ENCODE results near the gene ROMO1. TPM values are rescaled to one million over a fixed set of nuclear protein-coding genes. Genes with fewer than 3 reads are reported as not detected.
A peak's percentile ranks its signal among the peaks of the same experiment; 100 is the strongest.

The ROMO1 gene
- total RNA-seq, 2 experiments from 2014 or later: 32.9 to 35.8 TPM

DNA sequence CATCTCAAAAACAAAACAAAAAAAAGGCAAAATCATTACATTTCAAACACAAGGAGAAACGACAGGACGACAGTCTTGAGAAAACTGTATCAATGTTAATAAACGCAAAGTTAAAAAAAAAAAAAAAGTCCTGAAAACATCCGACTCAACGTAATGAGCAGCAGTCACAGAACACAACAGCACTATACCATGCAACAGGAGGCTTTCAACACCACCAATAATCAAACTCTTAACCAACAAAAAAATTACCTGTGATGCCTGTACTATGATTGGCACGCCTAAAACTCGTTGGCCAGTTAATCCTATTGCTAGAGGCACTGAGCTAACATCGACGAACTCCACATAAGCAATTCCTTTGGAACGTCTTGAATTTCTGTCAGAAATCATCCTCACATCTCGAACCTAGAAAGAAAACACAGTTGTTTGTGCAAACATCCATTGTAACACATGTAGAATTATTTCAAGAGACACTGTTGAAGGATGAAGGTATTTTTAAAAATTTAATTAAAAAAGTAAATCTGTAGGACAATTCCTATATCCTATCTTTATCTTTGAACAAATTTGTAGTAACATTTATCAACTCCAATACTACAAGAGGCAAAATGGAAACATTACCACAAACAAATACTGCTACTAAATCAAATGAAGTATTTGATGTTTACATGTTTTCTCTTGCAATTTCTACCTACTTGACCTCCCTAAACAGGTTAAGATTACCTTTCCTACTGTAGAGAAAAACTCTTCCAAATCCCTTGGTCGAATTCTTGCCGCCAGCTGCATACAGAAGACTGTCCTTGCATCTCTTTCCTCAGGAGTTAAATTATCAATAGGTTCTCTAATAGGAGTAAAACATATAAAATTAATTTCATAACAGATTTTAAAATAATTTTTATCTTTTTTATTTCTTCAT is 25.4 kb downstream of the ROMO1 start:
- intact Hi-C loops (cut with DNase I, micrococcal nuclease): loop anchor here (5.0 to 10.0 kb wide), 4 partner anchors 50 to 1170 kb away; partner anchors contain the start of genes PHF20 (in 1 of the 2) and SPAG4 (in 1 of the 2)
- TF ChIP-seq, protein P1, sequence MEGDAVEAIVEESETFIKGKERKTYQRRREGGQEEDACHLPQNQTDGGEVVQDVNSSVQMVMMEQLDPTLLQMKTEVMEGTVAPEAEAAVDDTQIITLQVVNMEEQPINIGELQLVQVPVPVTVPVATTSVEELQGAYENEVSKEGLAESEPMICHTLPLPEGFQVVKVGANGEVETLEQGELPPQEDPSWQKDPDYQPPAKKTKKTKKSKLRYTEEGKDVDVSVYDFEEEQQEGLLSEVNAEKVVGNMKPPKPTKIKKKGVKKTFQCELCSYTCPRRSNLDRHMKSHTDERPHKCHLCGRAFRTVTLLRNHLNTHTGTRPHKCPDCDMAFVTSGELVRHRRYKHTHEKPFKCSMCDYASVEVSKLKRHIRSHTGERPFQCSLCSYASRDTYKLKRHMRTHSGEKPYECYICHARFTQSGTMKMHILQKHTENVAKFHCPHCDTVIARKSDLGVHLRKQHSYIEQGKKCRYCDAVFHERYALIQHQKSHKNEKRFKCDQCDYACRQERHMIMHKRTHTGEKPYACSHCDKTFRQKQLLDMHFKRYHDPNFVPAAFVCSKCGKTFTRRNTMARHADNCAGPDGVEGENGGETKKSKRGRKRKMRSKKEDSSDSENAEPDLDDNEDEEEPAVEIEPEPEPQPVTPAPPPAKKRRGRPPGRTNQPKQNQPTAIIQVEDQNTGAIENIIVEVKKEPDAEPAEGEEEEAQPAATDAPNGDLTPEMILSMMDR (IDR thresholded peaks at IDR 0.05): no peak

DNA sequence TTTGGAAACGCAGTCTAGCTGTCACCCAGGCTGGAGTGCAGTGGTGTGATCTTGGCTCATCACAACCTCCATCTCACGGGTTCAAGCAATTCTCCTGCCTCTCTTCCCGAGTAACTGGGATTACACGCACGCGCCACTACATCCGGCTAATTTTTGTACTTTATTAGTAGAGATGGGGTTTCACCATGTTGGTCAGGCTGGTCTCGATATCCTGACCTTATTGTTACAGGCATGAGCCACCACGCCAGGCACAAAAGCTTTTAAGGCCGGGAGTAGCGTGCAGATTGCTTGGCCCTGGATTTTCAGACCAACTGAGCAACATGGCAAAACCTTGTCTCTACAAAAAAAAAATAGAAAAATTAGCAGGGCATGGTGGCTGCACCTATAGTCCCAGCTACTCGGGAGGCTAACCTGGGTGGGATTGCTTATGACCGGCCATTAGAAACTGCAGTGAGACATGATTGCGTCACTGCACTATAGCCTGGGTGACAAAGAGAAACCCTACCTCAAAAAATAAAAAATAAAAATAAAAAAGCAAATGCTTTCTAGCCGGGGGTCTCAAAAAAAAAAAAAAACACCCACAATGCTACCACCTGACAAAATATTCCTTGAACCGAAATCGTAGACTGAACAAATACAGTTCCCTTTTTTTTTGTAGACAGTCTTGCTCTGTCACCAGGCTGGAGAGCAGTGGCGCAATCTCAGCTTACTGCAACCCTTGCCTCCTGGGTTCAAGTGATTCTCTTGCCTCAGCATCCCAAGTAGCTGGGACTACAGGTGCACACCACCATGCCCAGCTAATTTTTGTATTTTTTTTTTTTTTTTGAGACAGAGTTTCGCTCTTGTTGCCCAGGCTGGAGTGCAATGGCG is 27.9 kb downstream of the ROMO1 start:
- Mint-ChIP-seq H3K4me3 (no peak overlapping the region), H3K27ac (peak overlapping the region; percentile 20), H3K36me3 (ENCODE audit: low read depth) (peaks cover 96% of the 10 kb centered on the region), H3K9me3 (no peaks in the 10 kb centered on the region), H3K4me1 (ENCODE audit: low read depth) (peaks cover 46% of the 10 kb centered on the region), H3K27me3 (no peaks in the 10 kb centered on the region)
- H3K4me1 ChIP-seq (ENCODE audit: insufficient read depth, low read length): peaks cover 25% of the 10 kb centered on the region
- no peak for DNase-seq
- H3K4me3 ChIP-seq (ENCODE audit: low read length): no peak overlapping the region
- H3K36me3 ChIP-seq (ENCODE audit: insufficient read depth, low read length): peaks cover 97% of the 10 kb centered on the region
- H3K9me3 ChIP-seq (ENCODE audit: control insufficient read depth in 1 of 2, insufficient read depth in 1 of 2, low read length in 2 of 2): no peaks in the 10 kb centered on the region
- H3K27me3 ChIP-seq (ENCODE audit: control insufficient read depth in 1 of 2, insufficient read depth in 2 of 2, low read length in 2 of 2): no peaks in the 10 kb centered on the region
- intact Hi-C loops (cut with DNase I, micrococcal nuclease): loop anchor here (5.0 to 10.0 kb wide), 3 partner anchors 48 to 1168 kb away; partner anchors contain the start of genes PHF20 (in 1 of the 2) and SPAG4 (in 1 of the 2)
- TF ChIP-seq, protein P1 (IDR thresholded peaks at IDR 0.05): no peak
- no peak overlapping the region for H3K27ac ChIP-seq (ENCODE audit: low read depth in 1 of 2, low read length in 2 of 2)
- CTCF ChIA-PET: interaction anchor here (0.9 kb wide), 1 partner anchor 12 kb away, joined by 3 read pairs; no protein-coding TSS in a partner anchor
- no peak for ATAC-seq (ENCODE audit: poor library complexity)
- POLR2A ChIA-PET: interaction anchor here (0.7 to 1.5 kb wide), 3 partner anchors 8 to 23 kb away, joined by 3 to 4 read pairs (median 4); partner anchors contain the start of gene RBM39

More for the DNA sequence above, 25.4 kb downstream of the ROMO1 start:
- no peaks in the 10 kb centered on the region for H3K27me3 Mint-ChIP-seq
- H3K9me3 Mint-ChIP-seq: no peaks in the 10 kb centered on the region
- Histone ChIP-seq H3K27me3 (ENCODE audit: control insufficient read depth in 1 of 2, insufficient read depth in 2 of 2, low read length in 2 of 2) (no peaks in the 10 kb centered on the region), H3K27ac (ENCODE audit: low read depth in 1 of 2, low read length in 2 of 2) (no peak overlapping the region), H3K9me3 (ENCODE audit: control insufficient read depth in 1 of 2, insufficient read depth in 1 of 2, low read length in 2 of 2) (no peaks in the 10 kb centered on the region), H3K4me1 (ENCODE audit: insufficient read depth, low read length) (peaks cover 34% of the 10 kb centered on the region), H3K4me3 (ENCODE audit: low read length) (no peak overlapping the region), H3K36me3 (ENCODE audit: insufficient read depth, low read length) (peaks cover 97% of the 10 kb centered on the region)
- no peak overlapping the region for H3K4me3 Mint-ChIP-seq
- peaks cover 46% of the 10 kb centered on the region for H3K4me1 Mint-ChIP-seq (ENCODE audit: low read depth)
- ChIA-PET POLR2A (interaction anchor here (1.0 to 1.8 kb wide), 4 partner anchors 9 to 23 kb away, joined by 3 to 4 read pairs (median 4); partner anchors contain the start of gene RBM39), CTCF (interaction anchor here (1.1 to 2.5 kb wide), 2 partner anchors 10 to 15 kb away, joined by 3 to 6 read pairs; no protein-coding TSS in a partner anchor)
- H3K27ac Mint-ChIP-seq: peak overlapping the region; percentile 16
- DNase-seq (no peak), ATAC-seq (ENCODE audit: poor library complexity) (no peak)
- peaks cover 96% of the 10 kb centered on the region for H3K36me3 Mint-ChIP-seq (ENCODE audit: low read depth)

Measured in CD4-positive, alpha-beta T cell (primary cell).